NCI-H2171 (cell line): Measurements from ENCODE around the gene PHC2.

Experiments
- DNase-seq: peaks from one replicate; lab custom pipeline; 2025; lab: John Stamatoyannopoulos, UW

PHC2 gene

GRCh38 chr1:33289858-33290154 lies 141.1 kb downstream of the PHC2 start:
- no peak for DNase-seq

DNA sequence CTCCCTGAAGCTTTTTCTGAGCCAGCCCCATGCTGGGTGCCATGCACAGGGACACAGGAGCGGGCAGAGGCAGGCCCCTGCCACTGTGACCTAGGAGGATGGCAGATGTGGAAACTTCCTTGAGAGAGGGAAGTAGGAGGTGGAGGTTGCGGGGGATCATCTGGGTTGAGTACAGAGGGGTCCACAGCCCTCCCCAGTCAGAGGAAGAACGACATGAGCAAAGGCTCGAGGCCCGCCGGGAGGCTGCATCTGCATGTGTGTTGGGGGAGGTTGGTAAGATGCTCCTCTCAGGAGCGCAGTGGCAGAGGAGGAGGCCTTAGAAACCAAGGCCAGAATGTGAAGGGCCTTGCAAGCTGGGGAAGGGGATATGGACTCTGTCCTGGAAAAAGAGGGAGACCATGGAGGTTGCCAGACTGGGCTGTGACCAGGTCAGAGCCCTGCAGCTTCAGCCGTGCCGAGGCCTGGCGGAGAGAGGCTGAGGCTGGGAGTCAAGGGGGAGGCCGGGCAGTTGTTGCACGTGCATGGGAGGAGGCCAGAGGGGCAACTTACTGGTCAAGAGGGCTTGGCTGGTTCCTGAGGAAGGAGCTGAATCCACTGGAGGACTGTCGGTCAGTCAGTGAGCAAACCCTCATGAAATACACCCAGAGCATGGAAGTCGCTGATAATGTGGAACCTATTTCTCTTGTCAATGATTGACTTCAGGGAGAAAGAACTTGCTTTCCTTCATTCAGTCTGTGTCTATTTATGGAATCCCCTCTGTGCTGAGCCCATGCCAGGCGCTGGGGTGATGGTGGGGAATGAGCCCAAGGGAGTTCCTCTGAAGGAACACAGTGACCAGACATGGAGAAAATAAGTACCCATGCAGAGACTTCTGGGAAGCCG lies 141.7 kb downstream of the PHC2 start:
- no peak for DNase-seq

DNA sequence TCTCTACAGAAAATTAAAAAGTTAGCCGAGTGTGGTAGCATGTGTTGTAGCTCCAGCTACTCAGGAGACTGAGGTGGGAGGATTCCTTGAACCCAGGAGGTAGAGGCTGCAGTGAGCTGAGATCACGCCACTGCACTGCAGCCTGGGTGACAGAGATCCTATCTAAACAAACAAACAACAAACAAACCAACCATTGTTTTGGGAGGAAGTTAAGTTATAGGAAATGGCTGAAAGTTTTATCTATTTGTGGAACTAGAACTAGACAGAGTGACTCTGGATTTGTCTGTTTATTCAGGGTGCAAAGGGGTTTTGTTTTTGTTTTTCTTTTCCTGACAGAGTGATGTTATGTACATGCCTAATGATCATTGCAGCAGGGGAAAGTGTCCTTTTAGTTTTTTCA lies 143.6 kb downstream of the PHC2 start:
- no peak for DNase-seq

GRCh38 chr1:33286451-33287185 lies 144.3 kb downstream of the PHC2 start:
- no peak for DNase-seq

- no peak for DNase-seq
These were observed 146.8 kb downstream of the PHC2 start for GRCh38 chr1:33284049-33284448.

DNA sequence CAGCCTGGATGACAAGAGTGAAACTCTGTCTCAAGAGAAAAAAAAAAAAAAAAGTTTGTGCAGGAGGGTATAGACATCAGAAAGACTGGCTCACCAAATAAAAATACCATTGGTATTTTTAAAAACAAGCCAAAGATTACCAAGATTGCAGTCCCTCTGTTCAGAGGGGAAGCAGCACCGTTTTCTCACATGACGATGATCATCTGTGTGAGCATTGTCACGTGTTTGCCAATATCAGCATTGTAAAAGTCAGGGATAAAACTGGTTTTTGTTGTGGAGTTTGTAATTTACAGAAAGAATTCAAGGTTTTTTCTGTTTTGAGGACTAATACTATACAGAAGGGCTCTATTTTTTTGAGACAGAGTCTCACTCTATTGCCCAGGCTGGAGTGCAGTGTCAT lies 148.1 kb downstream of the PHC2 start:
- no peak for DNase-seq

- no peak for DNase-seq
These were observed 149.2 kb downstream of the PHC2 start for GRCh38 chr1:33281554-33282303.

- DNase-seq = no peak
These were observed 150.7 kb downstream of the PHC2 start for GRCh38 chr1:33280091-33280661.

DNA sequence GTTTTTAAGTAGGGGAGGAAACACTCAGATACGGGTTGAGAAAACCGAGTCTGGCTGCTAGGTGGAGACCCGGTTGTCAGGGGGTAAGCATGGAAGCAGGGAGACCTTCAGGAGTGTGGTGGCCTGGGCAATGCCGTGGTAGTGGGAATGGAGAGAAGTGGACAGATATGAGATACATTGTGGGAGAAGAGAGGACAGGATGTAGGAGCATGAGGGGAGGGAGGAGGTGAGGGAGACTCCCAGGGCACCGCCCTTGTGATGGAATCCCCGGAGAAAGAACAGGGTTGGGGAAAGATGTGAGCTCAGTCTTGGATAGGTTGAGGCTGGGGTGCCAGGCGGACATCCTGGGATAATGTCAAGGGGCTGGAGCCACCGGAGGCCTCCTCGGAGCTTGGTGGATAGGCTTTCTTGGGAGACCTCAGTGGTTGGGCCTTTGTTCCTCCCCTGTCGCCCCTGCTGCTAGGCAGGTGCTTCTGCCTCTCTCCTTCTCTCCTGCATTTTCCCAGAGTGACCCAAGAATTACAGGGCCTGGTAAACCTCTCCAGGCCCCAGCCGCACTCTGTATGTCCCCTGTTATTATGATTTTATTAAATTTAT lies 153.3 kb downstream of the PHC2 start:
- DNase-seq = no peak

GRCh38 chr1:33276573-33277298 lies 154.2 kb downstream of the PHC2 start:
- no peak for DNase-seq

- no peak for DNase-seq
These were observed 155.0 kb downstream of the PHC2 start for GRCh38 chr1:33275706-33276572.

GRCh38 chr1:33275195-33275594 lies 155.7 kb downstream of the PHC2 start:
- DNase-seq = no peak

GRCh38 chr1:33274446-33274845 lies 156.4 kb downstream of the PHC2 start:
- DNase-seq = no peak

GRCh38 chr1:33273961-33274371 lies 156.9 kb downstream of the PHC2 start:
- no peak for DNase-seq
